Mucosa of rectum (tissue), 2 donors: ENCODE data around the gene SHPK.

Source experiments
- H3K27ac ChIP-seq, 2 donors: one replicate each; pipeline ENCODE4 v1.7.0; 2013; ENCODE audit warnings: inconsistent platforms in 2 of 2, low read depth in 2 of 2, low read length in 2 of 2
- H3K27me3 ChIP-seq, 2 donors: one replicate each; pipeline ENCODE4 v1.7.0; 2013; ENCODE audit warnings: low read length in 2 of 2; ENCODE audit not compliant: control insufficient read depth in 2 of 2, insufficient read depth in 2 of 2
- H3K36me3 ChIP-seq, 2 donors: one replicate each; pipeline ENCODE4 v1.7.0; 2013; ENCODE audit warnings: low read length in 2 of 2; ENCODE audit not compliant: control insufficient read depth in 2 of 2, insufficient read depth in 2 of 2
- H3K4me1 ChIP-seq, 2 donors: one replicate each; pipeline ENCODE4 v1.7.0; 2013; ENCODE audit warnings: low read length in 2 of 2, mild to moderate bottlenecking in 1 of 2; ENCODE audit not compliant: control insufficient read depth in 2 of 2, insufficient read depth in 2 of 2
- H3K4me3 ChIP-seq, 2 donors: one replicate each; pipeline ENCODE4 v1.7.0; 2013; ENCODE audit warnings: low read length in 2 of 2
- H3K9ac ChIP-seq, 2 donors: one replicate each; pipeline ENCODE4 v1.7.0; 2013; ENCODE audit warnings: low read length in 2 of 2, low read depth in 1 of 2, mild to moderate bottlenecking in 1 of 2
- H3K9me3 ChIP-seq, 2 donors: one replicate each; pipeline ENCODE4 v1.7.0; 2013; ENCODE audit warnings: low read length in 2 of 2; ENCODE audit not compliant: control insufficient read depth in 2 of 2
- donor health status: healthy.
- donor health status: Normal muscosa, but diverticular disease.

The SHPK gene

DNA sequence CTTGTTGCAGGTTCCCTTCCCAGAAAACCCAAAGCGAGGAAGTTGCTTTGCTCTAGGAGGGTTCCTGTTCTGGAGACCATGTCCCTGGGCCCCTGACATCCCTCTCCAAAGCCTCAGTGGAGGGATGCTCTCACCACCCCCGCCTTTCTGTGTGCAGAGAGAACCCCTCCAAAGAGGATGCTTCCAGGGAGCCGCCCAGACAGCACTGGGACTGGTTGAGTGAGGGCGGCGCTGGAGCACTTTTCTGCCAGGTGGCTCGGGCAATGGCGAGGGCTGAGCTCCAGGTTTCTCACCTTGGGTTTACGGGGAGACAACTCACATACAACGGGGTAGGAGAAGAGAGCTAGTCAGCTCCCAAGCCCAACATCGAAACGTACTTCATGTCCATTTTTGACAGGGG is 39.8 kb upstream of the SHPK start:
- Histone ChIP-seq H3K4me1 (no peaks in the 10 kb centered on the region), H3K27me3 (no peaks in the 10 kb centered on the region), H3K4me3 (no peak overlapping the region), H3K9ac (no peak overlapping the region), H3K36me3 (no peaks in the 10 kb centered on the region), H3K9me3 (no peaks in the 10 kb centered on the region), H3K27ac (no peak overlapping the region)

DNA sequence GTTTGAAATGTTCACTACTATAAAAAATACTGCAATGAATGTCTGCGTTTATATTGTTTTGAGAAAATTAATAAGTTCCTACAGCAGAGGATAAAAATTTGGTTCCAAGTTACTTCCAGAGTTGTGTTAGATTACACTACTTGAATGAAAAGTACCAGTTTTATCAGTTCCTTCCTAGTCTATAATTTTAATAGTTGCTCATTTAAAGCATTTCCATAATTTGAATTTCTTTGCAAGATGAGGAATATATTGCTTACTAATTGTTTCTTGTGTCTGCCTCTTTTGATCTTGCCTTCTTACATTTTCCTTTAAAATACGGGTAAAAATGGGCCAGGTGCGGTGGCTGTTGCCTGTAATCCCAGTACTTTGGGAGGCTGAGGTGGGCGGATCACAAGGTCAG is 36.5 kb upstream of the SHPK start:
- Histone ChIP-seq H3K4me3 (no peak overlapping the region), H3K27me3 (no peaks in the 10 kb centered on the region), H3K9ac (no peak overlapping the region), H3K4me1 (peaks cover 8 to 9% of the 10 kb centered on the region in 2 donors), H3K9me3 (no peaks in the 10 kb centered on the region), H3K27ac (no peak overlapping the region), H3K36me3 (no peaks in the 10 kb centered on the region)

DNA sequence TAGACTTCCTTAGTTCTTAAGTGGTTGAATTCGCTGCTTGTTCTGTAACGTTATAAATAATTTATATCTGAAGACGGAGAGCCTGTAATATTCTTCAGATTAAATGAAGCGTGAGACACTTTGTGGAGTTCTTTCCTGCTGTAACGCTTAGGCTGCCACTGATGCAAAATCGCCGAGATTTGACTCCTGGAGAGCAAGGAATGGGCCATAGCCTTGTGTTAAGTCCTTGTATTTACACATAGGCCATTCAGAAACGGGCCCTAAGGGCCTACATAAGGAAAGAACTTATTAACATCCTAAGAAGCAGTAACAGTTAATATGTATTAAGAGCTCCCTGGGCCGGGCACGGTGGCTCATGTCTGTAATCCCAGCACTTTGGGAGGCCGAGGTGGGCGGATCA is 33.5 kb upstream of the SHPK start:
- peak overlapping the region; percentile 89 to 93 for H3K9ac ChIP-seq

DNA sequence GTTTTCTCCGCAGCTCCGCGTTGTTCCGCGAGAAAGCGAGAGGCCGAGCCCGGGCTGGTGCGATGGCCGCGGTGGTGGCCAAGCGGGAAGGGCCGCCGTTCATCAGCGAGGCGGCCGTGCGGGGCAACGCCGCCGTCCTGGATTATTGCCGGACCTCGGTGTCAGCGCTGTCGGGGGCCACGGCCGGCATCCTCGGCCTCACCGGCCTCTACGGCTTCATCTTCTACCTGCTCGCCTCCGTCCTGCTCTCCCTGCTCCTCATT is 33.0 kb upstream of the SHPK start:
- Histone ChIP-seq H3K4me1 (peaks cover 19 to 25% of the 10 kb centered on the region in 2 donors), H3K36me3 (peaks cover 13 to 15% of the 10 kb centered on the region in 2 donors), H3K9ac (peak overlapping the region; percentile 89 to 93), H3K9me3 (no peaks in the 10 kb centered on the region), H3K27me3 (no peaks in the 10 kb centered on the region), H3K27ac (peak overlapping the region; percentile 64 to 99), H3K4me3 (peak overlapping the region; percentile 87 to 95)

More for the DNA sequence above, 33.5 kb upstream of the SHPK start:
- Histone ChIP-seq H3K36me3 (peaks cover 8 to 11% of the 10 kb centered on the region in 2 donors), H3K27me3 (no peaks in the 10 kb centered on the region), H3K9me3 (no peaks in the 10 kb centered on the region), H3K27ac (no peak overlapping the region), H3K4me3 (peak overlapping the region; percentile 87 to 95), H3K4me1 (peaks cover 19 to 25% of the 10 kb centered on the region in 2 donors)

DNA sequence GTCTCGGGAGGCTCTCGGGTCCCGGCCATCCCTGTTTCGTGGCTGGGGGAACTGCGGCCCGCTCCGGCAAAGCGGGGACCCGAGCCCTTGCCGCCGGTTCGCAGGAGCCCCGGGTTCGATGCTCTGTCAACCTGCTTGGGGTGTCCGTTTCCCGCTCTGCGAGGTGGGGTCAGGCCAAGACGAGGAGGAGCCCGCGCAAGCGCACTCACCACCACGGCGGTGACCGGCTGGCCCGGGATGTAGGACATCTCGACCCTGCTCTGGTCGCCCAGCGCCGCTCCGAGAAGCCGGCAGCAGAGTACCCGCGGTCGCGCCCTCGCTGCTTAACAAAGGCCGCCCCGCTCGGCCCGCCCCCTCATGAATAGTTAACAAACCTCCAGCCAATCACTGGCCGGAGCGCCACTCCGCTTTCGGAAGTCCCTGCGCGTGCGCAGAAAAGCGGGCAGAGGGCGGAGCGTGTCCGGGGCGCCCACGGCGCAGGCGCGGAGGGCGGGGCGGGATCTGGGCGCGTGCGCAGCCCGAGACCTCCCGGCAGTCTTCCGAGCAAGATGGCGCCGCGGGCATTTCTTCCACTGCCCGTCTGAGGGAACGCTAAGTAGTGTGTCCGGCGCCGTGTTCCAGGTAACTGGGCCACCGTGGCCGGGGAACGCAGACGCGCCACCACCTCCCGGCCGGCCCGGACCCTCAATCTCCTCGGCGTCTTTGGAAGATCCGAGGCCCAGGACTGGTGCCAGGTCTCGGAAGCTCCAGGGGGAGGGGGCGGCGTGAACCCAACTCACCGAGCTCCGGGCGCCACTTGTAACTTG is 32.4 kb upstream of the SHPK start, which contains the start of the genes EMC6 and TAX1BP3:
Gene EMC6 (plus strand): TSS at position 534 of the 806 bp plus-strand sequence. CDS start 335 bp downstream, outside the sequence.
Gene TAX1BP3 (minus strand): TSS at position 300 of the 806 bp plus-strand sequence. CDS start 52 bp downstream, at position 248.
- Histone ChIP-seq H3K9ac (peak within 1 kb of the TSS; percentile 96 to 98), H3K27ac (peak within 1 kb of the TSS; percentile 99 to 100), H3K4me1 (peaks cover 19 to 25% of the 10 kb centered on the region in 2 donors), H3K9me3 (no peaks in the 10 kb centered on the region), H3K36me3 (peaks cover 18 to 21% of the 10 kb centered on the region in 2 donors), H3K27me3 (no peaks in the 10 kb centered on the region), H3K4me3 (peak within 1 kb of the TSS; percentile 88 to 95)

DNA sequence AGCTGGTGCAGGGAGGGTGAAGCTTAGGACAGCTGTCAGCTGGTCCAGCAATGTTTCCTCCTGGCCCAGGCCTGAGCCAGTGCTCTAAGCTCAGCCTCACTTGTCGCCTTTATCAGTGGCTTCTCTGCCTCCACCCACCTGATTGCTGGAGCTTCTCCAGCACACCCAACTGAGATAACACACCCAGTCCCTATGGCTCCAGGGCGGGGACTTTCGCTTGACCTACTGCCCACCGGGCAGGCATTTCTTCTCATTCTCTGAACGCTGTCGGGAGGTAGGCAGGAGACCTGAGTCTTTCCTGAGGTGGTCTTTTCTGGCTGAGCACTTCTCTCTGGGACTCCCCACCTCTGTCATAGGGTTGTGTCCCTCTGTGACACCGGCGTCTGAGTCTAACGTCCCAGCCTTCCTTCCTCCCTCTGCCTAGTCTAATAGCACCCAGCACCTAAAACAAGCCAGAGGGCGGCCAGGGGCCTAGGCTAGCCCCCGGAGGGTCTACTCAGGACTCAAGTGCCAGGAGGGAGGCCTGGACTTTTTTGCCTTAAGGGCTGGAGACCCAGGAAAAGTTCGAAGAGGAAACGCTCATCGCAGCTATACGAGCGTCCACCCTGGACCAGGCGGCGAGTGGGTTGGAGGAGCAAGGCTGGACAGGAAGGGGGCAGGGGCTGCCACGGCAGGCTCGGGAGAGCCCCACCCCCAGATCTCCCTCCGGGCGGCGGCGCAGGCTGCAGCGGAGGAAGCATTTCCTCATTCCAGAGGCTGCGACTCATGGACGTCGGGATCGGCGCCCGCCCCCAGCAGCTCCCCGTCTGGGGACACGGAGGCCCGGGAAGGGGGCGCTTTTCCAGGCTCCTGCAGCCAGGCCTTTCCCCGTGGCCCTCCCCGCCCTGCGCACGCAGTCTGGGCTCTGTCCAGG is 31.6 kb upstream of the SHPK start:
- Histone ChIP-seq H3K4me3 (peak overlapping the region; percentile 88 to 89), H3K4me1 (peaks cover 19 to 25% of the 10 kb centered on the region in 2 donors), H3K9ac (peak overlapping the region; percentile 96 to 98), H3K36me3 (peaks cover 23 to 24% of the 10 kb centered on the region in 2 donors), H3K9me3 (no peaks in the 10 kb centered on the region), H3K27me3 (no peaks in the 10 kb centered on the region), H3K27ac (peak overlapping the region; percentile 99 to 100)

DNA sequence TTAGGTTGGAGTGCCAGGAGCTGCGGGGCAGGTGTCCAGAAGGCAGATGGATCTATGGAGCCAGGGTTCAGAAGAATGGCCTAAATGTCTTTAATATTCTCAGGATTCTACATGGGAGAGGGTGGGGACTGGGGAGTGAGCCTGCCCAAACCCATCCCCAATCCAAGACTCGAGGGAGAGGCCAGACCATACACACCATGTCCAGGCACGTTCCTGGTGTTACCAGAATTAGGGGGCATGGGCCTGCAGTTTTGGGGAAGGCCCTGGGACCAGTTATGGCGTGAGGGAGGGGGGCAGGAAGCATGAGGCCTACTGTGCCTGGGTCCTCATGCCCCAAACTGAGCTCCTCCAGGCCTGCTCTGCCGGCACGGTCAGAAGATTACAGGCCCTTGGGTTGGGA is 30.5 kb upstream of the SHPK start:
- Histone ChIP-seq H3K27ac (peak overlapping the region in 1 of 2 donors; percentile 99), H3K9me3 (no peaks in the 10 kb centered on the region), H3K4me1 (peaks cover 19 to 25% of the 10 kb centered on the region in 2 donors), H3K9ac (peak overlapping the region in 1 of 2 donors; percentile 48), H3K4me3 (peak overlapping the region; percentile 15 to 28), H3K36me3 (peaks cover 23 to 24% of the 10 kb centered on the region in 2 donors), H3K27me3 (no peaks in the 10 kb centered on the region)

DNA sequence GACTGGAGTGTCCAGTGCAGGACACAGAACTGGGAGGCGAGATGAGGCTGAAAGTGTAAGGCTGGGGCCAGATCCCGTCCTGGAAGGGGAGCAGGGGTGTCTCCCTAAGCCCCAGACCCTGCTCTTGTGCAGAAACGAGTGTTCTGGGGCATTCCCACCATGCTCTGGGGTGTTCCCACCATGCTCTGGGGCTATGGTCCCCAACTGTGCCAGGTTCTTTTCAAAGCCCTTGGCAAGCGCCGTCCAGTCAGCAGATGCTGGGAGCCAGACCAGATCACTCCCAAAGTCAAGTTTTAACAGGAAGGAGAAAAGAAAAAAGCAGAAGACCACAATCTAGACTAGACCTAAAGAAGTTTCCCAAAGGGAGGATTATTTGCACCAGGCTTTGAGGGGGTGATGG is 29.8 kb upstream of the SHPK start:
- peaks cover 19 to 25% of the 10 kb centered on the region in 2 donors for H3K4me1 ChIP-seq
- H3K27ac ChIP-seq: no peak overlapping the region
- H3K9me3 ChIP-seq: no peaks in the 10 kb centered on the region
- H3K36me3 ChIP-seq: peaks cover 23 to 24% of the 10 kb centered on the region in 2 donors
- no peaks in the 10 kb centered on the region for H3K27me3 ChIP-seq
- no peak overlapping the region for H3K4me3 ChIP-seq
- H3K9ac ChIP-seq: no peak overlapping the region

DNA sequence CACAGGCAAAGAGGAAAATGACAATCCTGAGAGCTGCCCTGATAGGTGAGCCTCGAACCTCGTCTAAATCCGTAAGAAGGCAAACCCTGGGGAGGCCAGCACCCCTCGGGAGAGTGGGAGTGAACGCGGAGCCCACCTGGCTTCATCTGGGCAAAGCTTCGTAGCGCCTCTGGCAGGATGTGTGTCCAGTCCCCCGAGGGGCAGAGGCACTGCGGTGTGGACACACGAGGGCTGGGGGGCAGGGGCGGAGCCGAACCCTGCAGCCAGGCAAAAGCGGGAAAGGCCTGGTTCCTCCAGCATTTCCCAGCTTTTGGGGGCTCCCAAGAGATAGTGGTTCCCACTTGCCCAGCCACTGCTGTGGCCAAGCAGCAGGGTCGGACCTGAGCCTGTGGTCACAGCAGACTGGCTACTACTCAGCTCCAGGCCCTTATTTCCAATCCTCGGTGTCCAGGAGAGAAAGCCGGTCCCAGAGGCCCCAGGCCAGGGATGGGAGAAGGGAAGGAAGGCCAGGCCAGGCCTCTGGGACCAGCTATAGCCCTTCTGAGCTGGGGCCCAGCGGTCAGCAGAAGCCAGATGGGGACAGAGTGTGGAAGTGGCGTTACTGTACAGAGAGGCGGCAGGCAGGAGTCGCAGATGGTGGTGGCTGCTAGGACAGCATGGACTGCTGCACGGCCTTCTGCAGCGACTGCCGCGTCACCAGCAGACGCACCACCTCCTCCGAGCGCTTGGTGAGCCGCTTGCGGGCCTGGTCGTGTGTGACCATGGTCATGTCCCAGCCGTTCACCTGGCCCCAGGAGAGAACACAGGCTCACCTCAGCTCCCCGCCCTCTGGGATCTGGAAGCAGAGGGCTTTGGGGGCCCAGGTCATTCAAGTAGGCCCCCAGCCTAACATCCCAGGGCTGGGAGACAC is 27.3 kb upstream of the SHPK start:
- Histone ChIP-seq H3K4me3 (no peak overlapping the region), H3K4me1 (peaks cover 12 to 19% of the 10 kb centered on the region in 2 donors), H3K9me3 (no peaks in the 10 kb centered on the region), H3K9ac (no peak overlapping the region), H3K27ac (no peak overlapping the region), H3K27me3 (no peaks in the 10 kb centered on the region), H3K36me3 (peaks cover 23 to 24% of the 10 kb centered on the region in 2 donors)
